ENCODE results near the gene DENND2D.
"Not testable (repeated sequence)": the region's sequence is repeated elsewhere in the genome, so short reads cannot be mapped to it uniquely, and the experiment has no call there.

The DENND2D gene

DNA sequence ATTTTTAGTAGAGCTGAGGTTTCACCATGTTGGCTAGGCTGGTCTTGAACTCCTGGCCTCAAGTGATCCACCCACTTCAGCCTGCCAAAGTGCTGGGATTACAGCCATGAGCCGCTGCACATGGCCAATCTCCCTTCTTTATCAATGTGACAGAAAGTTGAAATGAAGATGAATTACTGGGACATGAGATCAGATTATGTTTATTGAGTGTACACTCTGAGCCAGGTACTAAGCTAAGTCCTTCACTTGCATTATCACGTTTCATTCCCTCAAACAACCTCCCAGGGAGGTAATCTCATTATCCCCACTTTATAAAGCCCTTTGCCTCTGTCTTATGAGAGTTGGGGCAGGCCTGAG is 20.8 kb upstream of the DENND2D start:
- DNase-seq, result no peak

DNA sequence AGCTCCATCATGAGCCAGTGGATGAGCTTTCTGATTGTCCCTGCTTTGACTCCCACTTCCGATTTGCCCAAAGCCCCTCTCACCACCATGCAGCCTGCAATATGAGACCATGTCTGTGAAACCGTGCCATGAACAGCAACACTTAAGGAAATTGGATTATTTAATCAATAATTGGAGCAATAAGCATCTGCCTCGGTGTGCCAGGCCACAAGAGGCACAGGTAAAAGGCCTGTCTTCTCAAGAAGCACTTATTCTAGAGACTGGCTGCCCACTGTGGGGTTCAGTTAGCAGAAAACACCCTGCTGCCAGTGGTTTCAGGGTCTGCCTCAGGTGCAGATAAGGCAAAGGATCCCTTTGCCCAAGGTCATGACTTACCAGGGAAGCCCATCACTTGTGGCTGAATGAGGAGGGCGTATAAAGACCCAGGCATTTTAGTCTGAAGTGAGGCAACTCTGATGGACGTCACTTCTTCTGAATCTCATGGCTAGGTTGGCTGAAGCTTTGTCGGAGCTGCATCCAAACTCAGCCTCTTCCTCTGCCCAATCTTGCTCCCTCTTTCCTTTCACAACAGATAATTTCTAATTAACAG is 19.9 kb upstream of the DENND2D start:
- no peak for DNase-seq

DNA sequence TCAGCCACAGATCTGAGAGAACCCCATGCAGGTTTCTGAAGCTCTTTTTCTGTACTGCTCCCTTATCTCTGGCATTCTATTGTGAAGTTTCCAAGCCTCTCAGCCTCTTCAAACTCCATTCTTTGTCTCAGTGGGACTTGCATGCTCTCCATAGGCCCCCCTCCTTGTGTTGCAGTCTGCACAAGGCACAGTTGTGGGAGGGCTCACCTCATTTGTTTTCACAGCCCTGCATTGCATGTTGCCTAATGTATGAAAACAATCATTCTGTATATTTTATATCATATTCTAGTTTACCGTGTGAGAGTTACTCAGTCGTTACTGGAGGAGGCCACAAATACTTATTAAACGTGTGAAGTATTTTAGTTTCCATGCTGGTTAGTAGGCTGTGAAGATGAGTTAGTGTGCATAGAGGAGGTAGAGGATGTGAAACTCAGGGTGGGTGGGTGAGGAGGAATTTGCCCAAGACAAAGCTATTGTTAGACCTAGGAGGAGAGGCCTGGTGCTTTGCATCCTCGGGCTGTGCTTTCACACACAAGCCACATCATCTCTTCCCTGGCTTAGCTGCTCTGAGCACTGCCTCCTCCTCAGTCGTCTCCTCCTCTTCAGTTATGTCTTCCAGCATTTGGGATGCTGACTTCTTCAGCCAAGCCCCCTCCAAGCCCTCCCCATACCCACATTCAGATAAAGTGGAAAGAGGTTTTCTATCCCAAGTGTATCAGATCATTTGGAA is 19.3 kb upstream of the DENND2D start:
- DNase-seq, result no peak

DNA sequence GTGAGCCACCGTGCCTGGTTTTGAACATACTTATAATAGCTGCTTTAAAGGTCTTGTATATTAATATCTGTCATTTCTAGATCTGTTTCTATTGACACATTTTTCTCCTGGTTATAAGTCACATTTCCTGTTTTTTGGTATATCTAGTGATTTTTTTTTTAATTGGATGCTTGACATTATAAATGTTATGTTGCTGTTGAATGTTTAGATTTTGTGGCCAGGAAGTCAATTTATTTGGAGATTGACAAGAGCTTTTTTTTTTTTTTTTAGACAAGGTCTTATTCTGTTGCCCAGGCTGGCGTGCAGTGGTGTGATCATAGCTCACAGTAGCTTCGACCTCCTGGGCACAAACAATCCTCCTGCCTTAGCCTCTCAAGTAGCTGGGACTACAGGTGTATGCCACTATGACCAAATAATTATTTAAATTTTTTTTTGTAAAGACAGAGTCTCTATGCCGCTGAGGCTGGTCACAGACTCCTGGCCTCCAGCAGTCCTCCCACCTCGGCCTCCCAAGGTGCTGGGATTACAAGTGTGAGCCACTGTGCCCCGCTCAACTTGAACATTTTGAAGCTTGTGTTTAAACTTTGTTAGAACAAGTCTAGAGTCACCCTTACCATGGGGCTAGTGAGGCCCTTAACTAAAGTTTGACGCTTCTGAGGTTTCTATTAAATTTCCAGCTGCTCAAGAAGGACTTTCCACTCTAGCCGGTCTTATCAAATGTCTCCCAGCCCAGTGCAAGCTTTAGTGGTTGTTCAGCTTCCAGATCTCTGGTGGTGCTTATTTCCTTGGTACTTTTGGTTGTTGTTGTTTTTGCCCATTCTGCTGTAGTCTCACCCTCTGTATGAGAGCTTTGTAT is 18.5 kb upstream of the DENND2D start:
- DNase-seq, result no peak

DNA sequence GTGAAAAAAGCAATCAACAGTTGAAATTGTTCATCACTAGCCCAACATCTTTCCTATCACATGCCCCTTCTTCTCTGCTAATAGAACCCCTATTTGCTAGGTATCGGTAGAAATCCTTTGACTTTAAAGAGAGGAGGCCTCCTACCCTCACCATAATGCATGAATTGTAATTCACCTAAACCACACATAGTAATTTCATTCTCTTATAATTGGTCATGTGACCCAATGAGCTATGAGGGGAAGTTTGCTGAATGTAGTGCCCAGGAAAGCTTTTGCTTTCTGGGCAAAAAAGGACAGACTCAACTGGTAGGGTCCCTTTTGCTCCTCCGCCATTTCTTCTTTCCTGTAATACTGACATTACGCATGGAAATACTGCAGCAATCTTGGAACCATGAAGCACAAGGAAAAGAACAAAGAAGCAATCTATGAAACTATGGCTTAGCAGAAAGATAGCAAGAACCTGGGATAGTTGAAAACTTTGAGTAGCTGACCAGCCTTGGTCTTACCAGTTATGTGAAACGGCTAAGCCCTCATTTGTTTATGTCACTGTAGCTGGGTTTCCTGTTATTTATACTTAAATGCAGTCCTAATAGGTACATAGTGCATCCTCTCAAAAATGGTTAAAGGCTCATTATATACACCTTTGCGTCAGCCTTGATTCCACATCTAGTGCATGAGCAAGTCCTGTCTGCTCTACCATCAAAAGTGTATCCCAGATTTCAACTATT is 16.9 kb upstream of the DENND2D start:
- DNase-seq, result no peak

DNA sequence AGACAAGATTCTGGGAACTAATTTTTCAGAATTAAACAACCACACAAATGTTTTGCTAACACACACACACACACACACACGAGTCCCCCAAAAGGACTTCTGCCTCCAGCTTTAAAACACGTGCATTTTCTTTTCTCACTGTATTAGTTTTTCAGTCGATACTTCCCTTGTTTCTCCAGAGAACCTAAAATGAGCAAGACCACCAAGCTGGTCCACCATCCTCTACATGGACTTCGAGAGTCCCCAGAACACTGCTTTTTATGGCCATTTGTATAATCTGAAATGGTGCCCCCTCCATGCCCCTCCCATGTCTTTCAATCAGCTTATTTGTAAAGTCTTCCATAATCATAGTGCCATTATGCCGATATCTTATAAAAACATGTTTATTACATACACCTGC is 16.3 kb upstream of the DENND2D start:
- DNase-seq, result no peak

DNA sequence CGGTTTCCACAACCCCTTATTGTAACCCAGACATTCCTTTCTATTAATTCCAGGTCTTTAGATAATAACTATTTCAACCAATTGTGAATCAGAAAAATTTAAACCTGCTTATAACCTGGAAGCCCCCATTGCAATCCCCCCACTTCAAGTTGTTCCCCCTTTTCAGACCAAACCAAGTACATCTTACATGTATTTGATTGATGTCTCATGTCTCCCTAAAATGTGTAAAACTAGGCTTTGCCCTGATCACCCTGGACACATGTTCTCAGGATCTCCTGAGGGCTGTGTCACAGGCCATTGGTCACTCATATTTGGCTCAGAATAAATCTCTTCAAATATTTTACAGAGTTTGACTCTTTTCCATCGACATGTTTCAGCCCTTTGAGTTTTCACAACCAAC is 14.8 kb upstream of the DENND2D start:
- not testable (repeated sequence) for DNase-seq

DNA sequence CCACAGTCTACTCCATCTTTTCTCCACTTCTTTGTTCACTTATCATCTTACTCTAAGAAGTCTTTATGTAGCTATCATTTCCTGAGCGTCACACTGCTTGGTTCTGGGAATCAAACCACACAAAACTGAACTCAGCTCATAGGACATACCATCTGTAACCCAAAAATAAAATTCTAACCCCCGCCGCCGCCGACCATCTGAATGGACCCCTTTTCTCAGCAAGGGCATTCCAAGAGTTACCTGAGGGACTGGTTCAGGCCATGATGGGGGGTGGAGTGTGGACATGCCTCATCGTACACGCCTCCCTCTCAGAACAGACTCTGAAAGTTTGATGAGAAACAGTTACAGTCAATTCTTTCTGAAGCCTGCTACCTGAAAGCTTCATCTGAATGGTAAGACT is 14.4 kb upstream of the DENND2D start:
- no peak for DNase-seq

DNA sequence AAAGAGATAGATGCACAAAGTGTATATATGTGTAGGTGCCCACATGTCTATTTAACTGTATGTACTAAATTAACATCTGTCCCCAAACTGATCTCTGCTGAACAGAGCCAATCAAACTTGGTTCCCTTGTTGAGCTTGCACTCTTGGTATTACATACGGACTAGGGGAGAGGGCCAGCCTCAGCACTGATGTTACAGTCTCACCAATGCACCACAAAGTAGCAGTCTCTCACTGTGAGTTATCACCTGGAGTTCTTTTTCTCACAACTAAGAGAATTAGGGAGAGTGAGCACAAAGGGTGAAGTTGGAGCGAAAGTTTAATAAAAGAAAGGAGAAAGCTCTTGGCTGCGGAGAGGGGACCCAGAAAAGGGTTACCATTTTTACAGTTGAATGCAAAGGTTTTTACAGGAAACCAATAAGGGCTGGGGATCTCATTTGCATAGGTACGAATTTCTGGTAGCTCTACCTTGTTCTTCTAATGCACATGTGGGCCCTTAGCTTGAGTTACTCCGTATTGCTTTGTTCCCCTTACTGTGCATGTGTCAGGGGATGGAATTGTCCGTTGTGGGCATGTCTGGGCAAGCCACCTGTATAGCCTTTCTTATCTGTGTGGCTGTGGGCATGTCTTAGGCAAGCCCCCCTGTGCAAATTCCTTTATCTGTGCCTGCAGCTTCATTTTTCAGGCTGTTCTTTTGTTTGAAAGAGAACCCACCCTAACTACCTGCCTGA is 13.8 kb upstream of the DENND2D start:
- no peak for DNase-seq

DNA sequence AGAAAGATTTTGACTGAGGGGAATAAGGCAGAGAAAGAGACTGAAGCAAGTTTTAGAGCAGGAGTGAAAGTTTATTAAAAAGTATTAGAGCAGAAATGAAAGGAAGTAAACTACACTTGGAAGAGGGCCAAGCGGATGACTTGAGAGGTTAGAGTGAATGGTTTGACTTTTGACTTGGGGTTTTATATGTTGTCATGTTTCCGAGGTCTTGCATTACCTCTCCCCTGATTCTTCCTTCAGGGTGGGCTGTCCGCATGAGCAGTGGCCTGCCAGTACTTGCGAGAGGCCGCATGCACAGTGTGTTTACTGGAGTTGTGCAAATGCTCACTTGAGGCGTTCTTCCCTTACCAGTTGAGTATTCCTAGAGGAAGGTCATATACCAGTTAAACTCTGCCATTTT is 13.0 kb upstream of the DENND2D start:
- no peak for DNase-seq

DNA sequence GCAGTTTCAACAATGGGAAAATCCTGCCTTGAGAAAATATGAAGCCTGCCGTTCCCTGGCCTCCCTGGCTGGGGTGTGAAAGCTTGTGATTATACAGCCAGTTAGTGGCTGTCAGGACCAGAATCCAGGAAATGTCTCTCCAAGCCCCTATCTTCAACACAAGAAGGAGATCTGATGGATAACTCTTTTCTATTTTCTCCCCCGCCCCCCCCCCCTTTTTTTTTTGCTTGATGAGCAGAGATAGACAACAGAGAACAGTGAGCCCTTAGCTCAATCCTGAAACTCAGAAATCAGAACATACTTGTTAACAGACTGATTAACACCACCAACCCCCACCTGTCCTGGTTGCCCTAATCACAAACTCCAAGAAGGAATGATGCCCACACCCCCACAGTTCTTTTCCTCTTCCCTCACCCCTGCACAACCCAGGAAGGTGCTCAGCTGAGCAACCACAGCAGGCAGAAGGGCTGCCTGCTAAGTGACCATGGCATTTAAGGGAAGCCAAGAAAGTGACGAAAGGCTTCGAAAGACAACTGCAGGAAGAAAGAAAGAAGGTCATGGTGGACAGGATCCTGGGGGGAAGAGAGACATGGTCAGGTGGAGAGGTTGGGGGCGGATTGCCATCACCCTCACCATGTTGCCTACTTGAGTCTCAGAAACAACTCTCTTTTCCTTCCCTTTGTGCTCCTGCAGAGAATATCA is 12.3 kb upstream of the DENND2D start:
- no peak for DNase-seq

DNA sequence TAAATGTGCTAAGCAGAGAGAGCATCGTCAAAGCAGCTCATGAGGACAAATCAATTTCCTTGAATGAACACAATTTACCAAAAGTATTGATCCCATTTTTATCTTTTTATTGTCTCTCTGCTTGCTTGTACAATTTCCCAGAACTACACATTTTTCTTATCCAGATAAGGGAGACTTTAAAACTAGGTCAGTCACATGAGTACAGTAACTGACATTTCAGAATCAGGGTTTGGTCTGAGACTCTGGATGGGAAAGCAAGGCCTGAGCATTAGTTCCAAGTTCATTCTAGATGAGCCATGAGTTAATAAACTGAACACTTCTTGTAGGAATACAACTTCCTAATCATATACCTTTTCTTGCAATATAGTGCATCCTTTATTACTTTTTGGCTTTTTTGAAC is 11.5 kb upstream of the DENND2D start:
- DNase-seq, result no peak

DNA sequence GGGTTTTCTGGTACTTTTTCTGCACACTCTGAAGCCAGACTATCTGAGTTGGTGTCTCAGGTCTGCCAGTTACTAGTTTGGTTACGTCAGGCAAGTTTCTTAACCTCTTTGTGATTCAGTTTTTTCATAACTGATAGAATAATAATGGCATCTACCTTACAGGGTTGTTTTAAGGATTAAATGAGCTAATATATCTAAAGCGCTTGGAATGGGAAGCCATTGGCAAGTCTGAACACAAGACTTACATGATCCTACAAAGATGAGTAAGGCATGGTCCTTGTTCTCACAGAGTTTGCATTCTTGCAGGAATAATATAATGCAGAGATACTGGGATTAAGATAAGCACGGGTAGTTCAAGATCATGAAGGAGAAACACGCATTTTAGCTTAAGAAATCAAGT is 9.2 kb upstream of the DENND2D start:
- no peak for DNase-seq

DNA sequence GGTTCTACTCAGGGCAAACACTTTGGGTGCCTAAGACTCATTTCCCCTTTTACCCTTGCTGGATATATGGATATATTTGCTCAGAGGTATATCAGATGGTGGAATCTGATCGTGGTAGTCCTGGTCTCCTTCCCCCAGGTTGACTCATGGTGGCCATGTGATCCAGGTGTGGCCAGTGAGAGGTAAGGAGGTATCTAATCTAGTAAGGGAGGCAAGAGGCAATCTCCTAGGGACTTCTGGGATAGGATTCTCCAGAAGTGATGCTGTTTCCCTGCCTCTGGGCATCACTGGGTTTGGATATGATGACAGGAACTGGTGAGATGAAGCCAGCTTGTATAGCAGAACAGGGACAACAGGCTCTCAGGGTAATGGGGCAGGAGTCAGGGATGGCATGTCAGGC is 8.5 kb upstream of the DENND2D start:
- no peak for DNase-seq

DNA sequence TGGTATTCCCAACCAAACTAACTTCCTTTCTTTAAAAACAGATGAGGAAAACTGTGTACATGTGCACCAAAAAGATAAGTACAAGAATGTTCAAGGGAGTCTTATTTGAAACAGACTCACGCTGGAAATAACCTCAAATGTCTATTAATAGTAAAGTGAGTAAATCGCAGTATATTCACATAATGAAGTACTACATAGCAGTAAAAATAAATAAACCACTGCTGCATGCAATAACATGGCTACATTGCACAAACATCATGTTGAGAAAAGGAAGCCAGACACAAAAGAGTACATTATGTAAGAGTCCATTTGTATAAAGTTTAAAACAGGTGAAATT is 5.2 kb upstream of the DENND2D start:
- DNase-seq, result no peak

DNA sequence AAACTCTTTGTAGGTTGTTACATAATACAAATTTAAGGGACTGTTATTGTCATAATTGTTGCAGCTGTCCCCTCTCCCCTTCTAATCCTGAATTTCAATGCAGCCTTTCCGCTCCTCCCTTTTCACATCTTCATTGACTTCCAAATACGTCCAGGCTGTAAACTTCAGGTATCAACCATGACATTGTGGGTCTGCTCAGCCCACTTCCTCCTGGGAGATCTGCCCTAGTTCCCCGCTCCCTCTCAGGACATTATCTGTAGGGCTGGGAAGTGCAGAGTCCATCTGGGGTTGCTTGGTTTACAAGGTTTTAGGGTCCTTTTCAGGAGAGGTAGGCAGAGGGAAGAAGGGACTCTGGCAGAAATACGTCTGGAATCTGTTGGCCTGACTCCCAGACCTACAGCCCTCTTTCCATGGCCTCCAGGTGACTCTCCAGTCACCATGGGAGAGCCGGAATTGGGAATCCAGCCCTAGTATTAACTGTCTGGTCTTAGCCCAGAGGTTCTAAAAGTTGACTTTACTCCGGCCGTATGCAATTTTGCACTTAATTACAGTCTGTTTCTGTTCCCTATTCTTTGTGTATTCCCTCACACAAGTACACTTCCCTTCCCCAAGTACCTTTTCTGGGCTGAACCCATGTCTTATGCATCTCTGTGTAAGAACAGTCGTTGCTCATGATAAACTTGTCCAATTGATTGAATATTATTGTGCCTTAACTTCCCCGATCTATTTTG is 4.7 kb upstream of the DENND2D start:
- no peak for DNase-seq

DNA sequence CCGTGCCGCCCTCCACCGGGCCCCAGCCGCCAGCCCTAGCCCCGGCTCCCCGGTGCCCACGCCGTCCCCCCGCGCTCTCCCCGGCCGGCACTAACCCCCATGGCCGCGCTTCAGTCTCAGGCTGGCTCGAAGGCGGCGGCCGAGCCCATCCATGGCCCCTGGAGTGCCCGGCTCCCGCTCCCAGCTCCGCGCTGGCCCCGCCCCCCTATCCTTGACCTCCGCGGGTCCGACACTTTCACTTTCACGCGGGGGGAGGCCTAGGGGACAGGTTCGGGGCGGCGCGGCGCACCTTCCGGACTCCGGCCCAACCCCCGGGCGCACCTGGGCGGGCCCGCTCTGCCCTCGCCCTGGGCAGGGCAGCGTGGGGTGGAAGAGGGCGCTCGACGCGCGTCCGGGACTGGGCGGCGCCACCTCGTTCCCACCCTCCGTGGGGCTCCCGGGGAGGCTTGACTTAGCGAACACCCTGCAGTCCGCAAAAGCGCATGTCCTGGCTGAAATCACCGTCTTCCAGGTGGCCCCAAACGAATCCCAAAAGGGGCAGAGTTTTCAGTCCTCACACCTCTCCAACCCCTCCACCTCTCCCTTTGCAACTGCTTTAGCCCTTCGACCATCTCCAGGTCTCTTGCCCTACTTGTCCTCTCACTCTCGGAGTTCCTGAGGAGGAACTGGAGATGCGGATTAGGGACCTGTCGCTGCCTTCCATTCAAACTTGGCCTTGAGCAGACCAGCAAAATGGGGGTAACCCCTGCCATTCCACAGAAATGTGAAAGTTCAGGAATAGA is 3.9 kb upstream of the DENND2D start:
- peak; percentile 17 for DNase-seq

DNA sequence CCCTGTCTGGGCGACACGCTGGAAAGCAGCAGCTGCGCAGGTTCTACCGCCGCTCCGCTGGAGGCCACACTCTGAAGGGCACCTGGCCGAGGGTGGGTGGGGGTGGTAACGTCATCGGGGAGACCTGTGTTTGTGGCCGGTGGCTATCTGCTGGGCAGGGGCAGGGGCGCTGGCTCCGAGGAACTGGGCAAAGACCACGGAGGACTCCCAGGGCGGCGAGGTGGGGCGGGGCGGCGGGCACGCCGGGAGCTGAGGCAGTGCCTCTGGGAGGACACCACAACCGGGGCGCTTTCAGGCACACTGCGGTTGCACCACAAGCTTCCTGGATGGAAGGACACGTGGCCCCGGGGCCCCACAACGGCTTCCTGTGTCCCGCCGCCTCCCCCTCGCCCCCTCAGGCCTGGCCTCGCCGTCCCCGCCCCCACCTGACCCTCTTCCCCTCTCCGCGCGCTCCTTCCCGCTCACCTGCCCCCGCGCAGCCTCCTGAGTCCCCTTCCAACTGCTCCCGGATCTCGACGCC is 3.3 kb upstream of the DENND2D start:
- DNase-seq, result peak; percentile 63

DNA sequence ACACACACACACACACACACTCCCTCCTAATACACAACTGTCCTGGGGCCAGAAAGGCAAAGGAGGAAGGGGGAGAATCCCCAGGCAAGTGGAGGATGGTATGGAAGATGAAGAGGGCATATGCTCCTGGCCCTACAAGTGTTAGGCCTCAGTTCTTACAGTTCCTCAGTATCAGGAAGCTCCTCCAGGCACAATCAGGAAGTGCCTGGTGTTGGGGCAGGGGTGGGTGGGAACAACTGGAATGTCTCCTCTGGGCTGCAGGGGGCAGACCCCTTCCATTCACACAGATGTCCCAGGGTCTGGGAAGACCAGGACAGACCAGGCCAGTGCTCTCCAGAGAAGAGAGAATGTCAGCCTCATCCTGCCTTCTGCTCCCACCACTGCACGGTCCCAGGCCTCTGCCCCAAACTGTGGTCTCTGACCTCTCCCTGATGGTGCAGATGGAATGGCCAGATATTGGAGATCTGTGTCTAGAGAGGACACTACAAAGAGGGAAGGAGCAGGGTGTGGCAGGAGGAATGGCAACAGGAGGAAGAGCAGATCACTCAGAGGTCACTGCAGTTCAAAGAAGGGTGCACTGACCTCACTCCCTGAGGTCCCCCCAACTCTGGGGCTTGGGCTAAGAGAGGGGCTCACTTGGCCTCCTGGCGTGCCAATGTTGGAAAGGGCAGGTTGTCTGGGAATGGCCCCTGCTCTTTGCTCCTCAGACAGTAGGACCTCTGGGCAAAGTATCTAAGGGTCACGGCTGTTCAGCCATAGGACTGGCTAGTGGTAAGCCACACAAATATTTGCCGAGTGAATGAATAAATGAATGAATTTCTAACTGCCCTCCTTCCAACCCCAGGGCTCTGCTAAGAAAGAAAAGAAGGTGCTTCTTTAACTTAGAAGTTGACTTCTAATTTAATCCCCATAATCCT is 2.5 kb upstream of the DENND2D start:
- DNase-seq, result no peak

DNA sequence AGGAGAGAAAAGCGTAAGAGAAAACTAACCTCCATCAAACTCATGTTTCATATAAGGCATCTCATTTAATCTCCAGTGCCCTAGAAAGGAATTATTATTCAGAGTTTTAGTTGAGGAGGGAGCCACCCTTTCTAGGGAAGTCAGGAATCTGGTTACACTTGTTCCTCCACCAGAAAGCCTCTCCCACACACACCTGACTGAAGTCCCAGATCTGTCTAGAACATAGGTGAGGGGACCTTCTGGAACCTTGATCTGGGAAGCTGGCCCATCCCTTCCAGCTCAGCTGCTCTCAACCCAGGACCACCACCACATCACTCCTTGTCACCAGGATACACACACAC is 1.9 kb upstream of the DENND2D start:
- DNase-seq, result no peak
